HG02852 (cell line): Measurements from ENCODE around the gene TTC7B.

ENCODE experiments used
- ATAC-seq: cut with Tn5 transposase; IDR thresholded peaks from one replicate; pipeline ENCODE4 v1.9.1; 2021; ENCODE audit warnings: mild to moderate bottlenecking, moderate library complexity; ENCODE audit not compliant: unreplicated experiment

The TTC7B gene

DNA sequence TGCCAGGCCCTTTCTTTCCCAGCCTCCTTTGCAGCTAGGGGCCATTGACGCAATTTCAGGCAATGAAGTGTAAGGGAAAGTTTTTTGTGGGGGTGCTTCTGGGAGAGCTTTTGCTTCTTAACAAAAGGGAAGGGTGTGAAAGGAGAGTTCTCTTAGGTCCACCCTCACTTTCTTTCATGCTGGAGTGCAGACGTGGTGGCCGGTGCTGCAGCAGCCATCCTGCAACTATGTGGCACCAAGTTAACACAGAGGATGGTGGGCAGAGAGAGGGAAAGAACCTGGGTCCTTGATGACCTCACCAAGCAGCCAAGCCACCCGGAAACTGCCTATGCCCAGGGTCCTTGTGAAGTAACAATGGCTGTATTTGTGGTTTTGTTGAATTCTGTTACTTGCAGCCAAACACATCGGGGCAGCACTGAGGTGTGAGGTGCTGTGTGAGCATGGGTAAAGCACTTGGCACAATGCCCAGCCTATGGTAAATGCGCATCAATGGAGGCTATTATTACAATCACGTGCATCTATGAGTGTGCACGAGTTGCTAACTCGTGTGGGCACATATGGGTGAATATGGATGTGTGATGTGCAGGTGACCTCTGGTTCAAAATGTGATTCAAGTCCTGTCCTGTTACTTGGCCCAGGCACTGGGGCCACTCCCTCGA is 296.8 kb downstream of the TTC7B start:
- no peak for ATAC-seq

DNA sequence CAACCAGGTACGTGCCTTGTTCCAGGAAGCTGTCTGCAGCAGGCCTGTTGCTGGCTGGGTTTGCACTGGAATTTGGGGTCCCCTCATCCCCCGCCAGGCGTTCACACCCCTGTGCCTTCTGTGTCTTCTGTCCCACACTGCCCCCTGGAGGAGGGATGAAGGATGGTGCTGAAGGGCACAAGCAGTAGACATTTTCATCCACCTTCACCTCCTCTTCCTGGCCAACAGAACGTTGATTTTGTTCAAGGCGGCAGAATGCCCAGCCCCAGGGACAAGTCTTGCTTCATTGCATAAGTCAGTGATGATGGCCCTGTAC is 297.3 kb downstream of the TTC7B start:
- no peak for ATAC-seq

DNA sequence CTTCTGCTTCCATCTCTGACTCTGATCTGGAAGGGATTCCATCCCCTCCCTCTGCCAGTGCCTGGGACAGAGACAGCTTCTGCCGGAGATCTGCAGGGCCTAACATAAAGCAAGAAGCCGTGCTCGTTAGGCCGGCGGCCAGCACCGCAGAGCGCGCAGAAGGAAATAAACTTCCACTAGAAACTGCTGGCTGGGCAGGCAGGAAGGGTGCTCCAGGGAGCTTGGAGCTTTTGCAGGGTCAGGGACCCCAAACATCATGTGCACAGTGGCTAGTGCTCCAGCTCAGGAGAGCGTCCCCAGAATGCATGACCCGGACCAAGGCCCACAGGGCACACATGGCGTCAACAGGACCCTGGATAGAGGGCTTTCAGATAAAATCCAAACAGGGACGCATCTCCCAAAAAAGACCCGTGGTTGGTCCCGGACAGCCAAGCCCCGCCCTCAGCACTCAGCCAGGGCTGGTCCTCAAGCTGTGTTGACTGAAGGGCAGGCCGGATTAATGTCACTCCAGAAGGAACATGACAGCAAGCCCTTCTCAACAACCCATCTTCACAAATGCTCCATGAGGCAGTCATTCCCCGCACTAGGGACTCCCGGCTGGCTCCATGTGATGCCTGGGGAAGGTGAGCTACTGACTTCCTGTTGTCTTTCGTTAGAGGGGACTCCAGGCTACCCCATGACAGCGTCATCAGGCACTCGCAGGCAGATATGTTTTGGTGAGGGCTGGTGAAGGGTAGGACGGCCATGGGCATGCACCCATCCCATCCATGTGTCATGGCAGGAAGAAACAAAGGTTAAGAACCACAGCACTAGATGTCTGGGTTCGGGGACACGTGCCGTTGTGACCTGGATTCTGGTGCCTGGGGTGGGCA is 297.9 kb downstream of the TTC7B start:
- ATAC-seq, result no peak

DNA sequence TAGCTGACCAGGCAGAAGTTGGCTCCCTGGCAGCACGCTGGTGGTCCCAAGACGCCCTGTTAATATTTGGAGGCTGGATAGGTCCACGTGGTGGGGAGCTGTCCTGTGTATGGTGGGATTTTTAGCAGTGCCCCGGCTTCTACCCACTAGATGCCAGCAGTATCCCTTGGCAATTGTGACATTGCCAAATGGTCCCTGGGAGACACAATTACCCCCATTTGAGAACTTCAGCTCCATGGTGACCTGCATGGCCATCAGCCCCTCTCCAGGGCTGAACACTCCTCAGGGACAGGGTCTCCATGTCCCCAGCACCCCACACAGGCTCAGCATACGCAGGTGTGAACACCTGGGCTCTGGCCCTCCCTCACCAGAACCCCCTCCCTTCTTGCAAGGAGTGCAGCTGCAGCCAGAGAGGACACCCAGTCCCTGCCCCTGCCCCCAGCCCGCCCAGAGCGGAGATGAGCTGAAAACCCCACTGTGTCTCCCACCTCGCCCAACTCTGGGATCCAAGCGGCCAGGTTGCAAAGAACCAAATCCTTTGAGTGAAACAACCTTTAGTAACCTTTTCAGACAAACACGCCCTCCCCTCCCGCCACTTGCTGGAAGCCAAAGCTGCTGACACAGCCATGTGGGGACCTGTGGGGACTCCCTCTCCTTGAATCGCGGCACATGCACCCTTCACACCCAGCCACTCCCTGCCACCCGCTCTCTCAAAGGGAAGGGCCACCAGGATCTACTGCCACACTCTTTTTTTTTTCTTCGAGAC is 299.0 kb downstream of the TTC7B start:
- ATAC-seq, result no peak

DNA sequence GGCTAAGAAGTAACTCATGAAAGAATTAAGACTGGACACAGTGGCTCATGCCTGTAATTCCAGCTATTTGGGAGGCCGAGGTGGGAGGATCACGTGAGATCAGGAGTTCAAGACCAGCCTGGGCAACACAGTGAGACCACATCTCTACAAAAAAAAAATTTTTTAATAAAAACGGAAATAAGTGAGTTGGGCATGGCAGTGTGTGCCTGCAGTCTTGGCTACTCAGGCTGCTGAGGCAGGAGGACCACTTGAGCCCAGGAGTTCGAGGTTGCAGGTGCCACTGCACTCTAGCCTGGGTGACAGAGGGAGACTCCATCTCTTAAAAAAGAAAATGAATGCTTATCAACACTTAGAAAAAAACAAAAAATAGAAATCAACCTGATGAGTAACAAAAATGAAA is 301.7 kb downstream of the TTC7B start:
- ATAC-seq, result no peak

DNA sequence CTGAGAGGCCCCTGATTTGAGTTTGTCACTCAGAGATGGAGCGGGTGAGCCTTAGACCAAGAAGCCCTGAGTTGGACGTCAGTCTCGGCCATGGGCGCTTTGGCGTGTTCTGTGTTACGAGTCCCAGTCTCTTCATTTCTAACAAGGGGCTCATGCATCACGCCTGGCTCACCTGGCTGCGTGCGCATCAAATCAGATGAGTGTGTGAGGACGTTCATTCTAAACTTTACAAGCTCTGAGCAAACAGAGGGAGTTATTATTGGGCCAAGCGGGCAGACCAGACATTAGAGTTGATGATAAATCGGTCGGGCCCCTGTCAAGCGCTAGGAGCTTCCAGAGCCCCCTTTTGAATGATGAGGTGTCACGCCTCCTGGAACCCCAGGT is 302.2 kb downstream of the TTC7B start:
- no peak for ATAC-seq

DNA sequence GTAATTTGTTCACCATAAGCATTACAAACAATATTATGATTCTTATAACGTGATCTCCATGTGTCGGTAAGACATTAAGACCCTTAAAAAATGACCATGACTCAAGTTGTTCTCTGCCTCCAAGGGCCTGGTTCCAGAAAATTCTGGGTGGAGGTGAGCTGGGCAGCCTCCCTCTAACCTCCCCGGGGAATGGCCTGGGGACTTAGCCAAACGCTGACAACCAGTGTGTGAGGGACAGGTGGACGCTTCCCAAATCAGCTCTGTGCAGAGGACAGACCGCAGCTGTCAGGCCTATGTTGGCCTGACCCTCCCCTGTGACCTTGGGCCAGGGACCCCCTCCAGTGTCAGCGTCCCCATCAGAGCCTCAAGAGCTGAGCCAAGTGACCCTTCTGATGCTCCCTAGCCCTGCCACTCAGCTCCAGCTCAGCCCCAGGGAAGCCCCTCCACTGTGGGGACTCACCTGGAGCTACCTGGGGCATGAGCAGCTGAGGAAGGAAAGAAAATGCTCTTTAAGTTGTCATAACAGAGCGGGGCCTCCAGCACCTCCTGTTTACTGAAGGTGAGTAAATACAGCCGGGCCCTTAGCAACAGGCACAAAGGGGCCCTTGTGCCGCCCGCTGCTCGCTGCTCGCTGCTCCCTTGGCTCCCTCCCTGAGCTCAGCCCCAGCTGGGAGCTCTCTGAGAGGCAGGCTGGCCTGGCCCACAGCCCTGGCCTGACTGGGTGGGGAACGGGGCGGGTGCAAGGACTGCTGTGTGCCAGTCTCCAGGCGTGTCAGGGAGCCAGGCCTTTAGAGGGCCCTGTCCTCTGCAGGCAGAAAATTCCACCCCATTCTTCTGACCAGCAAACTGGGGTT is 302.8 kb downstream of the TTC7B start:
- ATAC-seq, result no peak

DNA sequence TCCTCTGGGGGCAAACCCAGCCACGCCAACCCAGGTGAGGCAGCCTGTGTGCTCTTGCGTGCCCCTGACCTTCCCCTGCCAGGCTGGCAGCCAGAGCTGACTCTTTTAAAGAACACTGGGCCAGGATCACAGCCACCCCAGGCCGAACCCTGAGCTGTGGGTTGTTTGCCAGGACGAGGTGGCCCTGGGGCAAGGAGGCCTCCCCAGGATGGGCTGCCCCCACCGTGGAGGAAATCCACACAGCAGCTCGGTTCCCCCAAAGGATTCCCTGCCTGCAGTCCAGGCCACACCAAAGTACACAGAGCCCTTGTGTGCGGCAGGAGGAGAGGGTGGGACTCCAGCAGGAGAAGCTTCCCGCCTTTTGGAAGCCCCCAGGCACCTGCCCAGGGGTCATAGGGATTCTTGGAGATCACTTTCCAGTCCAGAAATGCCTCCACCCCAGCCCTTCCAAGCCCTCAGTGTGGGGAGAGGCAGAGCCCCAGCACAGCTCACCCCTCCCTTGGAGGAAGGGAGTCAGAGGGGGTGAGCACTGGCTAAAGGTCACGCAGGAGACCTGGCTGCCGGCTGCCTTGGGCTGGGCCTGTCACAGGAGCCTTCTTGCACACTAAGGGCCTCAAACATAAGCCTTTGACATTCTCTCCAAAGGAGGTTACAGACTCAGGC is 303.8 kb downstream of the TTC7B start:
- no peak for ATAC-seq

DNA sequence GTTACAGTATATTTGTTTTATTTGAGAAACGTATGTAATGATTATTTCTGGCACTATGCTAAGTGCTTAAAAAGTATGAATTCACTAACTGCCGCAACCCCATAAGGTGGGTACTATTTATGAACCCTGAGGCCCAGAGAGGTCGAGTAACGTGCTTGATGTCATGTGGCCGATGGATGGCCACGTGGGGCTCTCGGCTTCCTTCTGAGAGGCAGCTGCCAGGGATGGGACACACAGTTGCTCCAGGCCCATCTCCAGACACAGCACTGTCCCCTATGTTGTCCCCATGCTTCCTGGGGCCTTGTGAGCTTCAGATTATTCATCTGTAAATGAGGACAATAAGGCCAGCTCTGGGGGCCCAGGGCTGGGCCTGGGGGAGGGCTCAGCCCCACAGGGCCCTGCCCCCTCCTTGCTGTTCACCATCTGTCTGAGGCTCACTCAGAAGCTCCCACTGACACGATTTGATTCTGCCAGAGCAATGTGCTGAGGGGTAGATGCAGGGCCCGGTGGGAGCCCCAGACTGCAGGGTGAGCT is 304.4 kb downstream of the TTC7B start:
- ATAC-seq, result no peak

DNA sequence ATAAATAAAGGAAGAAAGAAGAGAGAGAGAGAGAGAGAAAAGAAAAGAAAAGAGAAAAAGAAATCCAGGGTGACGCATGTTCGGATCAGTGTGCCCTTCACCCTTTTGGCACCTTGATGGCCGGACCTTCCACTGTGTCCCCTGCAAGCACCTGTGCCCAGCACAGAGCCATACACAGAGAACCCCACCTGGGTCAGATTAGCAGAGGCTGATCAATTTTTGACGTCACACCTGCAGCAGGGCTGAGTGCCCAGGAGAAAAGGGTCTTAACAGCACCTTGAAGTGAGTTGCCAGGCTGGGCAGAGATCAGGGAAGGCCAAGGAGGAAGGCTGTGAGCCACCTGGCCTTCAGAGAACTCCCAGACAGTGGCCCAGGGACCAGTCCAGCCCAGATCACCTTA is 305.0 kb downstream of the TTC7B start:
- no peak for ATAC-seq

DNA sequence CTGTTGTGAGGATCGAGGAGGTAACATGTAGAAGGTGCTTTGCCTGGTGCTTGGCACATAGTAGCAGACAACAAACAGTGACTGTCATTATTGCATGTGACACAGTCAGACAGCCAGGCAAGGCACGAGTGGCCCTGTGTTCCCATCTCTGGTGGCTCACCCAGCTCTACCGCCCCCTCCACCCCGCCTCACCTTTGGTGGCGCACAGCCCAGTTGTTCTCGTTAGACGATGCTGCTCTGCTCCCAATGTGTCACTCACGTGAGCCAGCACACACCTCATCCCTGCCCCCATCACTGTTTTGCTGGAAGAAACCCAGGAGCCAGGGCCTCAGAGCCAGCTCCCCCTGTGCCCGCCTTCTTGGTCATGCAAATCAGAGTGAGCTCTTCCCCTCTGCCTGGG is 306.1 kb downstream of the TTC7B start:
- ATAC-seq, result no peak

DNA sequence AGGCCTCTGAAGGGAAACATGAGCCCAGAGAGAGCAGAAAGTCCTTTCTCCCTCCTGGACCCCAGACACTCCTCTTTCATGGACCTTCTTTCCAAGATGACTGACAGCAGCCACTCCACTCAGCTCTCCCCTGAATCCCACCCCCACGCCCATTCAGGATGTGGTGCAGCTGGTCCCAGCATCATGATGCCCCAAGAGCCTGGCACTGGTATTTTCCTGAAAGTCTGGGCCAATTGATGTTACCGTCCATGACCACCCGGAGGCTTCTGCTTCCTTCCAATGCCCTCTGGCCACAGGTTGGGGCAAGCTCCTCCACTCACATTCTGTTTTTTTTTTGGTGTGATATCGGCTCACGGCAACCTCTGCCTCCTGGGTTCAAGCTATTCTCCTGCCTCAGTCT is 306.8 kb downstream of the TTC7B start:
- no peak for ATAC-seq

DNA sequence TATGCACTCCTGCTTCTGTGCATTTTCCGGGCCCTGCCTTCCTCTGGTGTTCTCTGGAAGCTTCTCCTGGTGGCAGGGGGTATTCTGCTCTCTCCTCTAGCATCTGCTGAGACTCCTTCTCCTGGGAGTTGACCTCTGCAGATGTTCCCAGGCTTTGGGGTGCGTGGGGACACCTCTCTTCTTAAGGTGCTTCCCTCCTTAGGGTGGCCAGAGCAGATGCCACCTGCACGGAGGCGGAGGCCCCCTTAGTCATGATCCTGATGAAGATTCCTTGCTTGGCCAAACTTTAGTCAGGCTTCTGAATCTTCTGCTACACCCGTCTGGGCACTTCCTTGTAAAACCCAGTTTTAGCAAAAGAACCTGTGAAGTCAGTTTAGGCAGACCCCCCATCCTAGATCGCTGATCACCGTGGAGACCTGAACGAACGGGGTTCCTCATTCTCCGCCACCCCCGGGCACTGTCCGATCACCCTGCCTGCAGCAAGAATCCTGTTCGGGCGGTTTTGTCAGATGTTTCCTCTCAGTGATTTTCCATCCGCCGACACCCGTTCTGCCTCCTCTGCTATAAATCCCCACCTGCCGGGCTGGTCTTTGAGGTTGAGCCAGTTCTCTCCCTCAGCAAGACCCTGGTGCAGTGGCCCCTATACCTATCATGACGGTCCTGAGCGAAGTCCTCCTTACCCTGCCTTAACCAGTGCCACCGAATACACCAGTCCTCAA is 307.5 kb downstream of the TTC7B start:
- ATAC-seq, result no peak

DNA sequence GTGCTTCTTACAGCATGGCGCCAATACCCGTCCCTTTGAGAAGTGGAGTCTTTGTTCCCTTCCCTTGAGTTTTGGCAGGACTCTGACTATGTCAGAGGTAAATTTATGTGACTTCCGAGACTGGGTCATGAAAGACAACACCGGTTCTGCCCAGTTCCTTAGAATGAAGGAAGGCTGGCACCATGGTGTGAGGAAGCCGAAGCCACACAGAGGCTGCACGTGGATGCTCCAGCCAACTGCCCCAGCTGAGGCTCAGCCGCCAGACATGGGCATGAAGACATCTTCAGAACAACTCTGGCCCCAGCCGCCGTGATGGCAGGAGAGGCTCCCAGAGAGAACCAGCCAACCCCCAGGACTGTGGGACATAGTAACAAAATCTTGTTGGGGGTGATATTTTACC is 308.2 kb downstream of the TTC7B start:
- no peak for ATAC-seq

DNA sequence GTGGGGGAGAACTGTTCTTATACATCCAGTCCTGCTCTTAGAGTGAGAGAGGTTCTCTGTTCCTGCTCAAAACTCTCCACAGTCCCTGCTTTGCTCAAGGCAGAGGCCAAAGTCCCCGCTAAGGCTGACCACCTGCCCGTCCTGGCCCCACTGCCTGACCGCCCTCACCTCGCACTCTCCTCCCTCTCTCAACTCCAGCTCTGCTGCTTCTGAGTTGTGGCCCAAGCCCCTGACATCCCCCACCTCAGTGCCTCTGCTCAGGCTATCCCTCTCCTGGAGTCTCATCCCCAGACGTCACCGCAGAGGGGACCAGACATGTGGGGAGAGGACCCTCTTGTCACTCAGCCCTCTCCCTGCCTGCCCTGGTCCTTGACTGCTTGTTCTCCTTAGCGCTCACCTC is 308.8 kb downstream of the TTC7B start:
- no peak for ATAC-seq

DNA sequence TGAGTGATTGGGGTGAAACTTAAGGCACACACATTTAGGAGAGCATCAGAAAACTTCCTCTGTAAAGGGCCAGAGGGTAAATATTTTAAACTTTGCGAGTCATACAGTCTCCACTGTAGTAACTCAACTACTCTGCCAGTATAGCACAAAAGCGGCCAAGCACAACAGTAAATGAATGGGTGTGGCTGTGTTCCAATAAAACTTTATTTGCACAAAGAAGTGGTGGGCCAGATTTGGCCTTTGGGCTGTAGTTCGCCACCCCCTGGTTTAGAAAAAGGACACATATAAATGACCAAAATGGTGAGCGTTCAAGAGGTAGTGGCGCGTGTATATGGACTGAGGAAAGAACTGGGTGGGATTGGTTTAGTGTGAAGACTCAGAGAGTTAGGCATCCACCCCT is 309.5 kb downstream of the TTC7B start:
- no peak for ATAC-seq

DNA sequence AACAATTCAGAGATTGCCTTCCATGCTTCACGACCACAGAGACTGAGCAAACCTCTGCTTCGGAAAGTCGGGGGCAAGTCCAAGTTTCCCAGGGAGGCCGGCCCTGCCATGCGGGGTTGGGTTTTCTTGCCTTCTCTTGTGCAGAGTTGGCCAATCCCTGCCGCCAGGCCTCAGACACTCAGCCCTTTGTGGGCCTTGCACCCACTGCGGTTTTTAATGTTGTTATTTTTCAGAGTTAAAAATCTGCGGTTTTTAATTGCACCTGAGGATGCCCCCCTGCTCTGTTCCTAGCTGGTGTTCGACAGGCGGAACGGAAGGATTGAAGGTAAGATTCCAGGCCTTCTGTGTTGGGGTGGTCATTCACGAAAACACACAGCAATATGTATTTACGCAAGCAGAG is 310.7 kb downstream of the TTC7B start:
- ATAC-seq, result no peak

DNA sequence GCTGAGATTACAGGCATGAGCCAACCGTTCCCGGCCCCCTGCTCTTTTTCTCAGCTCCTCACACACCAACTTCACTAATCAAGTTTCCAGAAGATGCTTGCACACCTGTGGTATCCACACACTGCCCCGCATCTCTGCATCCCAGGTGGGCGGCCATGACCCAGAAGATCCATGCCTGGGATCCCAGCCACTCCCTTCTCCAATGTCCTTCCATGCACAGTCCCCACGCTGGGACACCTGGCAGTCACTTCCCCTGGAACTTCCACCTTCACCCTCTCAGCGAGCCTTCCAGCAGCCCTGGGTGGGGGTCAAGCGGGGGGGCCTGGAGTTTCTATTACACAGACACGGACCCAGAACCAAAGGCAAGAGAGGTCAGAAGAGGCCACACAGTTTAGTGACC is 311.6 kb downstream of the TTC7B start:
- no peak for ATAC-seq

DNA sequence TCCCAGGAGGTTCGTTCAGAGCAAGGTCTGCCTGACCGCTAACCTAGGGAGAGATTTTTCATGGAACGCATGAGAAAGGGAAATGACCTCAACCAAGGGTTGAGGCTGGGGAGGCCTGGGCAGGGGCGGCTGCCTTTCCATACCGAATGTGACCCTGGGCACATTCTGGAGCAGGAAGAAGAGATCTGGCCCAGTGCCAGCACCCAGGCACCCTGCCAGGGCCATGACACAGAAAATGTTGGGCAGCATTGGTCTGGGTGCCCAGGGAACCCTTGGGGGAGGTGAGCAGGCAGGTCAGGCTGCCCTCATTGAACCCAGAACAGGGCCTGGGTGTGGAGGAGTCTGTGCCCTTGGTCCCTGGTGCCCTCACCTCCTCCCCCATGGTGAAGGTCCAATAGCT is 312.6 kb downstream of the TTC7B start:
- ATAC-seq, result no peak

DNA sequence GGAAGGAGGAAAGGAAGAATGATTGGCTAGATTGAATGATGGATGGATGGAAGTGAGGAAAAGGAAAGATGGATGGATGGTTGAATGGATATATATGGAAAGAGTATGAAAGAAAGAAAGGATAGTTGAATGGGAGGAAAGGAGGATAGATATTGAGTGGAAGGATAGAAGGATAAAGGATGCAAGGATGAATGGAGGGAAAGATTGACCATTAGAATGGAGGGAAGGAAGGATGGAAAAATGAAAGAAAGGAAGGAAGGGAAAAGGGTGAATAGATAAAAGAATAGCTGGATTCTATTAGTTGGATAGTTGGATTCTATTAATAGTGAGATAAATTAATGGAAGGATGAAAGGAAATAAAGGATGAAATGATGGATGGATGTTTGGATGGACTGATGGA is 313.5 kb downstream of the TTC7B start:
- ATAC-seq, result no peak
